GM18951 (cell line): Measurements from ENCODE around the gene SEPTIN8.

Experiments used
- POLR2A ChIP-seq: IDR thresholded peaks from 4 replicates; pipeline ENCODE4 v1.6.1; 2011; ENCODE audit warnings: mild to moderate bottlenecking; ENCODE audit not compliant: insufficient read length, insufficient read depth; ENCODE audit errors: extremely low read depth
- in situ Hi-C: fragments of 300-500 bp; cut with MboI; formaldehyde crosslinking; loops from one replicate; pipeline ENCODE4 v1.12.0; 2022; ENCODE audit warnings: low sequenced_read_pairs, mixed read lengths, inconsistent platforms; ENCODE audit not compliant: unreplicated experiment

Gene SEPTIN8

DNA sequence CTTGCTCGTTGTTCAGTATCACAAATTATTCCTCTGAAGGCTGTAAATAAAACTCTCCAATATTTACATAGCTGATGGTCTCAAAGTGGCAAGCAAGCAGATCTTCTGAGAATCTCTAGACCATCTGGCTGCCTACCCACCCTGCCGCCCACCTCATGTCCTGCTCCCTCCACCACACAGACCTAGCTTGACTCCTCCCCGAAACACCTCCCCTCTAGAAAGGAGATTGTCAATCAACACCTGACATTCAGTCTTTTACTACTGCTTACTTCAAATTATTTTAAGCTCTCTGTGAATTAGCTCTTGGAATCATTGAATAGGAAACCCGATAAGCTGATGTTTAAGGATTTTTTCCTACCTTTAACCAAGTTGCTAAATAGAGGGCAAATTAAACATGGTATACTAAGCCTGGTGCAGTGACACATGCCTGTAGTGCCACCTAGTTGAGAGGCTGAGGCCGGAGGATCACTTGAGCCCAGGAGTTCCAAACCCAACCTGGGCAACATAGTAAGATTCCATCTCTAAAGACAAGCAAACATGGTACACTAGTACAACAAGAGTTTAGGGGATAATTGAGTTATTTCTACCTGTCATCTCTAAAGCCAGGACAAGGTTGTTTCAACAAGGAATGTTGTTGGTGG is 25.1 kb upstream of the SEPTIN8 start:
- no peak for TF ChIP-seq POLR2A
- in situ Hi-C loops, result no loop called here

DNA sequence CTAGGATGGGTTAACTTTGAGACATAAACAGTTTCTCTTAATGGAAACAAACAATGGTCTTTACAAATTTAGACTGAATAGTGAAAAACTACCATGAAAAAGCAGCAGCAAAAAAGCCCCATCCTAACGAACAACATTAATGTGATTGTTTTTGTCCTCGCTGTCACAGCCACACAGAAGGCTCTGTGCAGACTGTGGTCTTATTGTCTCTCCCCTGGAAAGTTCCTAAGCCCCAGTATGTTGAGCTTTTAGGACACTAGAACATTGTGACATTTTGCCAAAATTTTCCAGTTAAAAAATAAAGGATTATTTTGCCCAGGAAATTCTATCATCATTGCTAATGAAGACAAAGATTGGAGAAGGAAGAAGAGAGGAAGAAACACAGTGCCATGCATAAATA is 23.5 kb upstream of the SEPTIN8 start:
- in situ Hi-C loops, result no loop called here
- TF ChIP-seq POLR2A, result no peak

- in situ Hi-C loops, result no loop called here
- no peak for TF ChIP-seq POLR2A
Measured at GRCh38 chr5:132799392-132799791, 22.4 kb upstream of the SEPTIN8 start.

DNA sequence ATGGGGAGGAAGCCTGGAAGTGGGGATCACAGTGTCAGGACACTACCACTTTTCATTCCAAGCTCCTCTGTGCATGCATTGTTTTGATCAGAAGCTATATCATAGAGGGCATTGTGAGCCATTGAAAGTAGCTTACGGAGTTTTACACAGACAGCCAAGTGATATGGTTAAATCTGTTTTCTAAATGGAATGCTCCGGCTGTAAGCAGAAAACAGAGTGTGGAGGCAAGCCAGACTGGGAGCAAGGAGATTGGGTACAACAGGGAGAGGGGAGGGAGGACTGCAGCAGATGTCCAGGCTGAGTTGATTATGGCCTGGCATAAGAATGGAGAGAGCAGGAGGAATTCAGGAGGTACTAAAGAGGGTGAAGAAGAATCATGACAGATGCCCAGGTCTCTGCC is 20.6 kb upstream of the SEPTIN8 start:
- in situ Hi-C loops, result no loop called here
- TF ChIP-seq POLR2A, result no peak

DNA sequence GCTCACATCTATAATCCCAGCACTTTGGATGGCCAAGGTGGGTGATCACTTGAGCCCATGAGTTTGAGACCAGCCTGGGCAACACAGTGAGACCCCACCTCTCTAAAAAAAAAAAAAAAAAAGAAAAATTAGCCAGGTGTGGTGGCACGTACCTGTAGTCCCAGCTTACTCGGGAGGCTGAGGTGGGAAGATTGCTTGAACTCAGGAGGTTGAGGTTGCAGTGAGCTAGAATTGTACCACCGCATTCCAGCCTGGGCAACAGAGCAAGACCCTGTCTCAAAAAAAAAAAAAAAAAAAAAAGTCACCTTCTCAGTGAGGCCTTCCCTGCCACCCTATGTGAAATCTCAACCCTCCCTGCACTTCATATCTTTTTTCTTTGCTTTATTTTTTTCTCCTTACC is 14.0 kb upstream of the SEPTIN8 start:
- in situ Hi-C loops, result no loop called here
- TF ChIP-seq POLR2A, result no peak

DNA sequence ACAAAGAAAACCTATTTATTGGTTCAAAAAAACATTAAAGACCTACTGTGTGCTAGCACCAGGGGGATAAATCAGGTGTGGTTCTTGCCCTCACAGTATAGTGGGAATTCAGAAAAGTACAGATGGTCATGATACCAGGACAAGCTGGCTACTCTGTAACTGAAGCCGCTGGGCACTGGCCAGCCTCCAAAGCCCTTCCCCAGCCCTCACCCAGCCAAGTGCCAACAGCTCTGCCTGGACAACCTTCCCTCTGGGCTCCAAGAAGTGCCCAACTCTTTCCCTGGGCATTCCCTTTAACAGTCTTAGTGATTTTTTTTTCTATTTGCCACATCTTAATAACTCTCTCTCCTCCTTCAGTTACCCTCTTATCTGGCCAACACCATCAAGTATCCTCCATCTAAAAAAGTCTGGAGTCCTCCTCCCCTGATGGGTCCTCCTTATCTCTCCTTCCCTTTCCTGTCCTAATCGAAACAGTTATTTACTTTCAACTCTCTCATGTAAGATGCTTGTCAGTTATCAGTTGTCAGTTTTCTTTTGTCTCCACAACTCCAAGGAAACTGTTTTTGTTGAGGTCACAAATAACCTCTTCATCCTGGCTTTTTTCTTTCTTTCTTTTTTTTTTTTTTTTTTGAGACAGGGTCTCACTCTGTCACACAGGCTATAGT is 13.3 kb upstream of the SEPTIN8 start:
- TF ChIP-seq POLR2A, result no peak
- in situ Hi-C loops, result no loop called here

- TF ChIP-seq POLR2A, result no peak
- in situ Hi-C loops, result no loop called here
Measured at GRCh38 chr5:132788990-132789886, 12.2 kb upstream of the SEPTIN8 start.

- in situ Hi-C loops, result no loop called here
Measured at GRCh38 chr5:132788508-132788907, 11.5 kb upstream of the SEPTIN8 start.

DNA sequence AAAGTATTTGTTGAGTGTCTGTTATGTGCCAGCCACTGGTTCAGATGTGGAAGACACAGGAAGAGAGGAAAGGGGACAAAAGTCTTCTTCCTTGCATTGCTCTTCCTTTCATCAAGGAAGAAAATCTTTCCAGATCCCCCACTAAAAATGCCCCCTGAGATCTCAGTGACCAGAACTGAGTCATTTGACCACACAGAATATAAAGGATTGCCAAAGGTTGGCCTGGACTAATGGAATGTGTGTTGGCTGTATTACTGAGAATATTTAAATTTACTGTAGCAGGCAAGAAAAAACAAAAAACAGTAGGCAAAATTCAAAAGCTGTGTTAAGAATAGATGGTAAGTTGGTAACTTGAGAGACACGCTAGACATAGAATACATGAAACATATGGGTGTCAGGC is 10.0 kb upstream of the SEPTIN8 start:
- in situ Hi-C loops, result no loop called here
- TF ChIP-seq POLR2A, result no peak

More at GRCh38 chr5:132788508-132788907, 11.5 kb upstream of the SEPTIN8 start:
- TF ChIP-seq POLR2A, result no peak

DNA sequence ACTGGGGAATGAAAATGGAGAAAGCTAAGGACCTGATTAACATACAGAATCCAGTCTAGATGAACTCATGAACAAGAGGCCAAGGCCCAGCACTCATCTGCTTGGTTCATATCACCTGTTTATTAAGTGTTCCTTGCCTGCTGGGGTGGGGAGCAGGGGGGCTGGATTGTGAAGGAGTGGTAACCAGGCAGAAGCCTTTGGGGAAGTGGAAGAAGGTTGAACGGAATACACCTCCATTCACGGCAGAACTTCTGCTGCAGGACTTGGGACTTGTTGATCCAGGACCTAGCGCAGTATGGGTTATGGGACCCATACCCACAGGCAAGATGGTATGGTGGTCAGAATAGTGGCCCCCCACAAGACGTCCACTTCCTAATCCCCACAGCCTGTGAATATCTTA is 8.8 kb upstream of the SEPTIN8 start:
- no peak for TF ChIP-seq POLR2A
- in situ Hi-C loops, result no loop called here

DNA sequence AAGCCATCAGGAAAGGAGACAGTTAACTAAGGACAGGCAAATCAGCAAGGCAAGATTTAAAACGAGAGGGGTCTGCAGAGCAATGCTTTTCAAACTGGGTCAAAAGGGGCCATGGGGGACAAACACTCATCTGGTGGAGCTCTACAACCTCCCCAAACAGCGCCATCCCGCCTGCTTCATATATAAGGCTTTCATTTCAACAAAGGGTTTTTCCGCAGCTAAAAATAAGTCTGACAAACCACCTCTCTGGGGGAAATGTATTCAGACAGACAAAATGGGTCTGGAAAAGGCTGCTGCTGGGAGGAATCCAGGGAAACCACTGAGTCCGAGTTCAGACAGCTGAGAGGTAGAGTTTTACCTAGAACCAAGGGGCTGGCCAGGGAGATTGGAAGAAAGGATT is 8.3 kb upstream of the SEPTIN8 start:
- in situ Hi-C loops, result no loop called here
- TF ChIP-seq POLR2A, result no peak

DNA sequence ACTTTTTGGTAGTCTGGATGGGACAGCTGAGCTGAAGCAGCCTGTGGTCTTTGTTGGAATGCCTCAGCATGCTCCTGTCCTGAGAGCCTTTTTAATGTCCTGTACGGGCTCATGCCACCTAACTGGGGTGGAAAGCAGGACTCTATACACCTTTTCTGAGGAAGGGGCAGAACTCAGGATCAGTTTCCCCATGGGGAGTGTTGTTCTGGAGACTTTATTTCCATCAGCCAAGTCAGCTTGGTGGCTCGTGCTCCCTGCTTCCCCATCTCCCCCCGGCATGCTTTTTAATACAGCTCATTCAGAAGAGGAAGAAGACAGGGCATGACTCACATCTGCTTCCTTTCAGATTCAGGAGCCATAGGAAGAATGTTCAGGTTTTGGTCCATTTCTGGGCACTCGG is 5.1 kb upstream of the SEPTIN8 start:
- TF ChIP-seq POLR2A, result no peak
- in situ Hi-C loops, result no loop called here

DNA sequence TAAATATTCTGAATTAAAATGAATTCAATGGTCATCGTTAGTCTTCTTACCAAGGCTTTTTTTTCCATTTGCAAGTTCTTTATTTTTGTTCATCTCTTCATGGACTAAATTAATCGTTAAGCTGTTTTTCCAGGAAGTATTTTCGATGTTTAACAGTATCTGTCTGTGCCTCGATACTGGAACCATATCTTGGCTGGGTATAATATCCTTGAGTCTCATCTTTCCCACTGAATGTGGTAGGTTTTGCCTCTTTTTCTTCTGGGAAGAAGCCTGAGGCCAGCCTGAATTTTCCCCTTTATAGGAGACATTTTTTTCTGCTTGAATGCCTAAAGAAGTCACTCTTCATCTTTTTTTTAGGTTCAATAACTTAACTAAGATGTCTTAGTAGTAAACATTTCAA is 4.0 kb upstream of the SEPTIN8 start:
- in situ Hi-C loops, result no loop called here

More for the DNA sequence above, 4.0 kb upstream of the SEPTIN8 start:
- TF ChIP-seq POLR2A, result no peak
